Stimulated activated CD4-positive, alpha-beta T cell treated with anti-CD3 and anti-CD28 coated beads, Interleukin-15, amount 100 ng/mL, for 24 hours (primary cell): Measurements from ENCODE around the gene KTN1.

Source experiments
- DNase-seq: peaks from one replicate; pipeline ENCODE4 v3.0.0-alpha.2; 2020

KTN1 gene

GRCh38 chr14:55578511-55578910, 1.5 kb upstream of the KTN1 start:
- DNase-seq: no peak

DNA sequence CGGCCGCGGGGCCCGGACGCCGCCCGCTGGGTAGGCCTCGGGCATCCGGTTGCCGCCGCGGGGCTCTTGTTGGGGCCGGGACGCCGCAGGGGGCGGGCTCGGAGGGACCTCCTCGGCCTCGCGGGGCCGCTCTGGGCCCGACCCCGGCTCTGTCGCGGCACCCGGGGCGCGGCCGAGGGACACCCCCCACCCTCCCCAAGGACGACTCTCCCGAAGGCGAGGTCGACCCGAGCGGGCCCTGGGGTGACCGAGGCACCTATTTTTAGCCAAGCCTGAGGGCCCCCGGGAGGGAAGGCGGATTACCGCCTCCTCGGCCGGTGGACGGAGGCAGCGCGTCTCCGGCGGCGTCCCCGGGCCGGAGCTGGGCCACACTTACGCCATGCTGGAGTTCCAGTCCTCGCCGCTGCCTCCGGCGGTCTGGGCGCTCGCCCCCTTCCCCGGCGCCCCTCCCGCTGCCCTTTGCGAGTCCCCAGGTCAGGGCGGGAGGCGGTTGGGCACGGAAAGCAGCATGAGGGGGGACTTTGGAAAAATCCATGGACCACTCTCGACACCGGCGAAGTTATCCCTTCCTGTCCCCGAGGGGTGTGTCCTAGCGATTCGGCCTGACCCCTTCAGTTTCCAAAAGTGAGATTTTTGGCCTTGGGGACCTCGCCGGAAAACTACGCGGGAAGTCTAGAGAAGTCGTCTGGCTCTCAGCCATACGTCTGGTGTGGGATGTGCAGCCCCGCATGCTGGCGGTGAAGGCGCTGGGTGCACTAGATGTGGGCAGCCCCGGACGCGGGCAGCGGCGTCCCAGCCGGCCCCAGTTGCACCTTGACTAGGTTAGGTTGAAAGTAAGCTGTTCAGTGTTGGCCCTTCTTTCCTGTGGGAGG, 699 bp downstream of the KTN1 start:
- DNase-seq: peak; percentile 65

DNA sequence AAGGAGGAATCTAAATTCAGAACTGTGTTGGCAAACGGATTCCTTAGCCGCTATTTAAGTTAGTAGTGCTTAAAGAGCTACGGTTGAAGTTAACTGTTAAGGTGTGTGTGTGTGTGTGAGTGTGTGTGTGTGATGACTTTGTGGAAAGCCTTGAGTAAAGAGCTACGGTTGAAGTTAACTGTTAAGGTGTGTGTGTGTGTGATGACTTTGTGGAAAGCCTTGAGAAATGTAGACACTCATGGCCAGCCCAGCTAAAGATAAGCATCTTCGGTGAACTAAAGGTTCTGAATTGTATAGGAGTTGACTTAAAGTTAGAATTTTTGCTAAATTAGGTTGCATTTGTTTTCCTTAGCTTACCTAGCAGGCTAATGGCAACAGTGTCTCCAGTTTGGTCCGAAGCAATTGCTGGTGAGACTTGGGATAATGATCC, 1.4 kb downstream of the KTN1 start:
- DNase-seq: no peak

GRCh38 chr14:55582746-55583145, 2.7 kb downstream of the KTN1 start:
- DNase-seq: no peak

DNA sequence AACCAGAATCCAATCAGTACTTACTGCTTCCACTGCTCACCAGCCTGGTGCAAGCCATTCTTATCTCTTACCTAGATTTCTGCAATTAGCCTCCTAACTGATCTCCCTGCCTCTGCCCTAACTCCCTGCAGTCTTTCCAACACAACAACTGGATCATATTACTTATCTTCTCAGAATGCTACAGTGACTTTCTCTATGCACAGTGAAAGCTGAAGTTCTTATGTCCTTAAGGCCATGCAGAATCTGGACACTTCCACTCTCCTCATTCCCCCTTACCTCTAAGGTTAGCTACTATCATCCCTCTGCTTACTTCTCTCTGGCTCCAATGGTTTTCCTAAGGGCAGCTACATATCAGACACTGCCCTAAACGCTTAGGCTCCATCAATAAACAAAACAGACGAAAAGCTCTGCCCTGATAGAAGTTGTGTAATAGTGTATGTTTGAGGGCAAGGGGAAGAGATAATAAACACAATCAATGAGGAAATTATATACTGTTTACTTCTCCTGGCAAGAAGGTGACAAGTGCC, 4.0 kb downstream of the KTN1 start:
- DNase-seq: no peak

DNA sequence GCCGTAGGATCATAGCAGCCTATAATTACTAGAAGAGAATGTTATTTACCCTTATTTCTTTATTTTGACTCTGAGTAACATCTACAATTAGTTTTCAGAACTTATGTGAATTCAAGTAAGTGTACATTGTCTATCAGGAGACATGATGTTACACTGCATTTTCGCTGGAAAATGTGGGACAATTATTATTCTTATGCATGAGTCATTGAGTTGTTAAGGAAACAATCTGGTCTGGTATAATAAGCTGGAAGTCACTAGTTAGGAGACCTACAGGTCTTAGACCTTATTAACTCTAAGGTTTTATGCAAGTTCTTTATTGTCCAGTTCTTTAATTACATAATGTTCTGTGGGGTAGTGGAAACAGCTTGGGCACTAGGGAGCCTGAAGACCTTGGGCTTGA, 5.8 kb downstream of the KTN1 start:
- DNase-seq: no peak

DNA sequence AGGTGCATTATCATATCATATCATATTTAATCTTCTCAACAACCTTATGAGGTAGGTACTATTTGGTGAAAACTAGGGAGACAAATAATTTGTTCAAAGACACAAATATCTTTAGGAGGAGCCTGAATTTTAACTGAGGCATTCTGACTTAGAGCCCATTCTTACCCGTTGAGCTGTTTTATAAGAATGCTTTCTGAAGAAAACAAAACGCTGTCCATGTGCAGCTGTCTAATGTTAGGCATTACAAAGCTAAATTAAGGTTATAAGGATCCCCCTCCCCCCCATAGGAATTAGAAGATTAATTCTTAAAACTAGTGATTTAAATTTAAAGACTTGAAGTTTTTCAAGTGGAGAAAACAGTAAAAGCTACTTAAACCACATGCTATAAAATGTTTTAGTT, 6.4 kb downstream of the KTN1 start:
- no peak for DNase-seq

DNA sequence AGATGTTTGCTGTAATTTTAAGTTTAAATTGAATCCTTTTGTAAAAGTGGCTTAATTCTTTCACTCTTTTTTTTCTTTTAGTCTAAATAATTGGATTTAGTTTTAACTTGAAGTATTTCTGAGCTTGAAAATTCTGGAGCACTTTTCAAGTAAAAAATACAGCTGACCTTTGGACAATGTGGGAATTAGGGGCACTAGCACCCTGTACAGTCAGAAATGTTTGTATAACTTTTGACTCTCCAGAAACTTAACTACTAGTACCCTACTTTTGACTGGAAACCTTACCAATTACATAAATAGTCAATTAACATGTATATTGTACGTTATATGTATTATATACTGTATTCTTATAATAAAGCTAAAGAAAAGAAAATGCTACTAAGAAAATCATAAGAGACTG, 7.8 kb downstream of the KTN1 start:
- no peak for DNase-seq

DNA sequence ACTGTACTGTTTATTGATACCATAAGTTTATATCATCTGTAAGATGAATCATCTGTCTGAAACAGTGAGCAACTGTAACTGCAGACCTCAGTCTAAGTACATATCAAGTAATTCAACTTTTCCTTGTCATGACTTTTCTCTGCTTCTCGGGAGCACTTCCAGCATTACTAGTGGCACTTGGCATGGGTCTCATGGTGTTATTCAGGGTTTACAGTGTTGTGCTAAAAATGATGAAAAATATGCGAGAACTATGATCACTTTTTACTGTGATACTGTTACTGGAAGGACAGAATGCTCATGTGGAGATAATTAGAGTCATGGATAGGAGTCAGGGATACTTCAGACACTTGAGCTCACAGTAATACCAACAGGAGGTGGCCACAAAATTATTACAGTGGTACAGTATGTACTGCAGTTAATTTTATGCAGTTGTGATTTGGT, 8.3 kb downstream of the KTN1 start:
- no peak for DNase-seq

- no peak for DNase-seq
These were observed 9.2 kb downstream of the KTN1 start for GRCh38 chr14:55589171-55589570.

GRCh38 chr14:55592436-55592835, 12.4 kb downstream of the KTN1 start:
- no peak for DNase-seq

- no peak for DNase-seq
These were observed 13.7 kb downstream of the KTN1 start for GRCh38 chr14:55593698-55594097.

- no peak for DNase-seq
These were observed 19.4 kb downstream of the KTN1 start for GRCh38 chr14:55599250-55599879.

DNA sequence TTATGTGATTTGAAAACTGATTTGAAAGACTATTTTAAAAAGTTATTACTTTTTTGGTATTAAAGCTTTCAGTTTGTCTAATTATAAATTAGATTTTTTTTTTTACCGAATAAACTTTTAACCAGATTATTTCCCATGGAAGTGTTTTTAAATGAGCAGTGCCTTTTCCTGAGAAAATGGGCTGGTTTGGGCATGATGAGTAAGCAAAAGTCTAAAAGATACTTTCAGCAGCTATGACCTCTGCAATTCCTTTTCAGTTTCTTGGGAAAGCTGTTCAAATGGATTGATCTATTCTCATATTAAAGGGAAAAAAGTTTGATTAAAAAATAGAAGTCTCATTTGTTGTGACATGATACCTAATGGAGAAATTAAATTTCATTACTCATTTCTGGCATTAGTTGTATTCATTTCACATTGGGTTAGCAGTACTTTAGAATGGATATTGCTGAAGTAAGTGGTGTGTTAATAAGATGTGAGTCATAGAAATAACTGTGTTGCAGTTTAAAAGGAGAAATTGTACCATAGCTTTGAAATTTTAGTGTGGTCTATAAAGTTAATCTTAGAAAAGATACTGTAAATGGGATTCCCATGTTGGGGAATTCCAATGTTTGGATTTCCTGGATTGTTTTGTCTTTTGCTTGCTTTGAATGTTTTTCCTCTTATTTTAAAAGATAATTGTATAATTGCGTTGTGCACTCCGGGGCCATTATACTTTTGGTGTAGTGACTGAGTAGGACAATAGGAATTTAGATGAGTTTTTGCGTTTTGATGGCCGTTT, 21.0 kb downstream of the KTN1 start:
- DNase-seq: no peak

- no peak for DNase-seq
These were observed 23.5 kb downstream of the KTN1 start for GRCh38 chr14:55603401-55603953.

DNA sequence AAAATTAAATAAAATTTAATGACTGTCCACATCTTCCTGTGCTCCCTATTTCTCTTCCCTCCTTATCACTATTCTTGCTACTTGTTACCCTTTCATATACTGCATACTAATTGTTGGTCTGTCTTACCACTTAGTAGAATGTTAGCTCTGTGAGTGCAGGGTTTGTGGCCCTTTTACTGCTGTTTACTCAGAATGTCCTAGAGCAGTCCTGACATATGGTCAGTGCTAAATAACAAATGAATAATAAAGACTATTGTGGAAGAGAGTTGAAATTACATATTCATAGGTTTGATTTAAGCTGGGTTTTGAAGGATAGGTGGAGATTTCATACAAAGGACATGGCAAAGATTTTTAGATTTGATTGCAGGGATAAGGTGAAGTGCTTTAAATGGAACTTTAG, 24.5 kb downstream of the KTN1 start:
- no peak for DNase-seq

GRCh38 chr14:55604900-55605418, 25.0 kb downstream of the KTN1 start:
- no peak for DNase-seq

GRCh38 chr14:55605793-55606192, 25.8 kb downstream of the KTN1 start:
- no peak for DNase-seq

- DNase-seq: no peak
These were observed 27.4 kb downstream of the KTN1 start for GRCh38 chr14:55607386-55607785.

DNA sequence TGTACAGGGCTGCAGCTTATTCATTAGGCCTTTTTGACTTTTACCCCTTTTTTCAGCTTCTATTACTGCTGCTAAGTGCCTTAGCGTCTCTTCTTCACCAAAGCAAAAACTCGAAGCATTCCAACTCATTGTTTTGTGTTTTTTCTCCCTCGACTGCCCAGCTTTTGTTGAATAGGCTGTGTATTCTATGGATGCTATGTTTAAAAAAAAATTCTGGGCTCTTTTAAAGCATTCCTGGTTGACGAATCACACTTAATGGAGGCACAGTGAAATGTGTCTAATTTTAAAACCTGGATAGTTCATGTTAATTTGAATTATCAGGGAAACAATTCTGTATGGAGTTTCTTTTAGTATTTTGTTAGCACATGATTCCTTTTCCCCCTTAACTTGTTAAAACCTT, 29.7 kb downstream of the KTN1 start:
- DNase-seq: no peak

DNA sequence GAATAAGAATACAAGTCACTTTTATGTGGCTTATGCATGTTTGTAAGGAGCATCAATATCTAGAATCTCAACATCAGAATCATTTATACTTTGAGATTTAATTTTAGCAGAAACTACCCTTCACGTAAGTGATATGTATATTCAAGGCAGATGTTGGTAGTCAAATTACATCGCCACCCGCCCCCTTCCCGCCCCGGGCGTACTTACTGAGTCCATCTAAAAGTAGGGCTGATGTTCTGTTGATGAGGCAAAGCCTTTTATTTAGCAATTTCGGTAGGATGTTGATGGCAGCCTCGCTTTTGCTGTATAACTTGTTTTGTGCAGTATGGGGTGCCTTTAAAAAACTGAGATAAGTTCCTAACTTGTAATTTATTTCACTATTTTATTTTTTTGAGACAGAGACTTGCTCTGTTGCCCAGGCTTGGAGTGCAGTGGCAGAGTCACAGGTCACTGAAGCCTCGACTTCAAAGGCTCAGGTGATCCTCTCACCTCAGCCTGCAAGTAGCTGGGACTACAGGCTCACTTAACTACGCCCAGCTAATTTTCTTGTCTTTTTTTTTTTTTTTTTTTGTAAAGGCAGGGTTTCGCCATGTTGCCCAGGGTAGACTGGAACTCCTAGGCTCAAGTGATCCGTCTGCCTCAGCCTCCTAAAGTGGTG, 30.8 kb downstream of the KTN1 start:
- DNase-seq: no peak

- DNase-seq: no peak
These were observed 31.9 kb downstream of the KTN1 start for GRCh38 chr14:55611859-55612258.
